Lower lobe of right lung (tissue), 2 donors: ENCODE measurements around the gene TSPAN8. TPM values are rescaled to one million over a fixed set of nuclear protein-coding genes. Genes with fewer than 3 reads are reported as not detected.
"Not testable (repeated sequence)": the region's sequence is repeated elsewhere in the genome, so short reads cannot be mapped to it uniquely, and the experiment has no call there.

Experiments
- ATAC-seq, 2 donors: fragments of 200-7000 bp; cut with Tn5 transposase; one replicate each; pipeline ENCODE4 v1.9.1; 2020 to 2022; ENCODE audit warnings: mild to moderate bottlenecking in 2 of 2, moderate library complexity in 2 of 2
- DNase-seq: peaks from one replicate; pipeline ENCODE4 v3.0.0-alpha.2; 2020
- H3K27ac ChIP-seq: fragments of 200-600 bp; one replicate; pipeline ENCODE4 v1.8.0; 2022
- H3K27me3 ChIP-seq: fragments of 200-600 bp; one replicate; pipeline ENCODE4 v1.8.0; 2022; ENCODE audit warnings: low read depth
- H3K36me3 ChIP-seq: fragments of 200-600 bp; one replicate; pipeline ENCODE4 v1.8.0; 2022; ENCODE audit warnings: mild to moderate bottlenecking
- H3K4me1 ChIP-seq: fragments of 200-600 bp; one replicate; pipeline ENCODE4 v1.8.0; 2022
- H3K4me3 ChIP-seq: fragments of 200-600 bp; one replicate; pipeline ENCODE4 v1.8.0; 2022; ENCODE audit warnings: mild to moderate bottlenecking
- H3K9me3 ChIP-seq: fragments of 200-600 bp; one replicate; pipeline ENCODE4 v1.8.0; 2022
- intact Hi-C: fragments of 100-400 bp; cut with DNase I; formaldehyde crosslinking; loops from one replicate; pipeline ENCODE4 v1.11.0; 2022
- total RNA-seq: library from RNA; stranded (reverse); fragmentation: NEBNext Ultra II Directional; extraction: Animal tissue kit (Norgen Biotek cat#: 25700); gene quantifications from one replicate; pipeline ENCODE4 v1.2.1, GENCODE V29; 2021
- TF ChIP-seq, protein P1 (sequence below): fragments of 200-600 bp; IDR thresholded peaks from one replicate; pipeline ENCODE4 v1.8.0; 2022; ENCODE audit warnings: antibody characterized with exemption, mild to moderate bottlenecking
- donor health status: DM: no; HTN: yes; CAD: no; lungs with severe emphysema.

Gene TSPAN8
- total RNA-seq, 1 donor from 2014 or later: 15.3 TPM

DNA sequence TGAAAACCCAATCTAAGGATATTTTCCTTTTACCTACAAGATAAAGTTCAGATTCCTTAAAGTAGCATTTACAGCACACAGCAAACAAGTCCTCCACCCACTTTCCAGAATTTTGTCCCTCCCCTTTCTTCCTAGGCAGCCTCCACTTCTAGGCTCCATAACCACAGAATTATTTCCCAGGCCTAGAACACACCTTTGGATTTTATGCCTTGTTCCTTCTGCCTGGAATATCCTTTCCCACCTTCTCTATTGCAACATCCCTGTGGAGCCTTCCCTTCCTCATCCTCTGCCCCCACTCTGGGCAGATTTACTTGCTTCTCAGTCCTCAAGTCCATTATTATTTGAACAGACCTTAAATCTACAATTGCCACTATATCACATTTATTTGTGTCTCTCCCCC lies 2.1 kb upstream of the TSPAN8 start:
- DNase-seq (no peak), ATAC-seq (no peak)
- H3K36me3 ChIP-seq: no peaks in the 10 kb centered on the region
- no peaks in the 10 kb centered on the region for H3K27me3 ChIP-seq
- no peak overlapping the region for H3K4me3 ChIP-seq
- H3K4me1 ChIP-seq: peaks cover 24% of the 10 kb centered on the region
- intact Hi-C loops: no loop called here
- TF ChIP-seq, protein P1, sequence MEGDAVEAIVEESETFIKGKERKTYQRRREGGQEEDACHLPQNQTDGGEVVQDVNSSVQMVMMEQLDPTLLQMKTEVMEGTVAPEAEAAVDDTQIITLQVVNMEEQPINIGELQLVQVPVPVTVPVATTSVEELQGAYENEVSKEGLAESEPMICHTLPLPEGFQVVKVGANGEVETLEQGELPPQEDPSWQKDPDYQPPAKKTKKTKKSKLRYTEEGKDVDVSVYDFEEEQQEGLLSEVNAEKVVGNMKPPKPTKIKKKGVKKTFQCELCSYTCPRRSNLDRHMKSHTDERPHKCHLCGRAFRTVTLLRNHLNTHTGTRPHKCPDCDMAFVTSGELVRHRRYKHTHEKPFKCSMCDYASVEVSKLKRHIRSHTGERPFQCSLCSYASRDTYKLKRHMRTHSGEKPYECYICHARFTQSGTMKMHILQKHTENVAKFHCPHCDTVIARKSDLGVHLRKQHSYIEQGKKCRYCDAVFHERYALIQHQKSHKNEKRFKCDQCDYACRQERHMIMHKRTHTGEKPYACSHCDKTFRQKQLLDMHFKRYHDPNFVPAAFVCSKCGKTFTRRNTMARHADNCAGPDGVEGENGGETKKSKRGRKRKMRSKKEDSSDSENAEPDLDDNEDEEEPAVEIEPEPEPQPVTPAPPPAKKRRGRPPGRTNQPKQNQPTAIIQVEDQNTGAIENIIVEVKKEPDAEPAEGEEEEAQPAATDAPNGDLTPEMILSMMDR: no peak
- H3K27ac ChIP-seq: no peak overlapping the region
- H3K9me3 ChIP-seq: no peaks in the 10 kb centered on the region

DNA sequence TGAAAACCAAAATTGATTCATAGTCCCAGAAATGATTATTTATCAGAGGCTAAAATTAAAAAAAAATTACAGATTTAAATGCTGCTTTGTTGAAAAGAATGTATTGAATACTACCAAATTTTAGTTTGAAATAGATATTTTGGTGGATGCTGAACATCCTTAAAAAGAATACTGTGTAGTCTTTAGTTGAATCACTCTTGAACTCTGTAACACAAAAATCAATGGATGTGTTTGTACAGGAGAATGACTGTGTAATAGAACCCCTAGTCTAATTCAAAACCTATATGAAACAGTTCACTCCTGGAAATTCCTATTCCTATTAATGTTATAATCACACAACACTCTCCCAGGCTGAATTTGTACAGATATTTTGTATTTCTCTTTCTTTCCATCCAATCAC lies 1.5 kb upstream of the TSPAN8 start:
- intact Hi-C loops: no loop called here

DNA sequence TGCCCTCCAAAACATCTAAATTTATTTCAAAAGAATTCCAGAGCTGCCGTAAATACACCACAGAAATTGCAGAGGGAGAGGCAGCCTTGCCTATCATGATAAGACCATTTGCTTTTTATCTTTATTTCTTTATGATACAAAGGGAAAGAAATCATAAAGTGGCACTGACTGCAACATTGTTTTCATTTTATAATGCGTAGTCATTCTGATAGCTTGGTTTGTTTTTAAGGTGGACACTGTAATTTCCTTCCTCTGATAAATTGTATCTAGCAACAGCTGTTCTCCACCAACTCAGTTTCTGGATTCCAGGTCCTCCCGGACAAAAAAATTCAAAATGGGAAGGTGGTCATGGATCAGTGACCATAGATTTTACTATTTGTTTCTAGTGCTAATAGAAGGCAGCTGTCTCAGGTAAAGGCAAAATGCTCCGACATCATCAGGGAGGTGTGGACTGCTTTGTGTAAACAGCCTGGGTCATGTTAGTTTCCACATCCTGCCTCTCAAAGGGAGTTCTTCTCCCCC lies 623 bp upstream of the TSPAN8 start:
- ATAC-seq (peak in 1 of 2 donors; percentile 37), DNase-seq (no peak)
- Histone ChIP-seq H3K27ac (peak overlapping the region; percentile 42), H3K4me1 (peaks cover 15% of the 10 kb centered on the region), H3K27me3 (no peaks in the 10 kb centered on the region), H3K4me3 (peak overlapping the region; percentile 27), H3K36me3 (no peaks in the 10 kb centered on the region), H3K9me3 (no peaks in the 10 kb centered on the region)
- TF ChIP-seq, protein P1: no peak
- intact Hi-C loops: no loop called here

More for the DNA sequence above, 1.5 kb upstream of the TSPAN8 start:
- ATAC-seq (no peak), DNase-seq (no peak)
- TF ChIP-seq, protein P1: no peak
- Histone ChIP-seq H3K27me3 (no peaks in the 10 kb centered on the region), H3K4me1 (peaks cover 22% of the 10 kb centered on the region), H3K27ac (no peak overlapping the region), H3K36me3 (no peaks in the 10 kb centered on the region), H3K4me3 (no peak overlapping the region), H3K9me3 (no peaks in the 10 kb centered on the region)

DNA sequence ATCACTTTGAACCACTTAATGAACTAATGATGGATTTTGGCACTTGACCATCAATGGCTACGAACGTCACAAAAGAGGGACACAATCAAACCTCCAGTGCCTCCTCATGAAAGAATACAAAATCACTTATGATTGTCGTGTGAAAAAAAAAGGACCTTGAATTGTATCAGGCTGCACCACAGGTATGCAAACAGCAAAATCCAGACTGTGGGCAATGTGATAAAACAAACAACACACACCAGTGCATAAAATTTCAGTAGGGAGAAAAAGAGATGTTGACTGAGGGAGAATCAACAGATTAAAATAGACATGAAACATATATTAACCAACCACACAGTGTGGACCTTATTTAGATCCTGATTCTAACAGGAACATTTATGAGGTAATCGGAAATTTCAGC lies 2.6 kb downstream of the TSPAN8 start:
- TF ChIP-seq, protein P1: no peak
- Histone ChIP-seq H3K27ac (no peak overlapping the region), H3K9me3 (no peaks in the 10 kb centered on the region), H3K36me3 (no peaks in the 10 kb centered on the region), H3K4me1 (peaks cover 15% of the 10 kb centered on the region), H3K4me3 (no peak overlapping the region), H3K27me3 (no peaks in the 10 kb centered on the region)
- intact Hi-C loops: no loop called here
- ATAC-seq (no peak), DNase-seq (no peak)

DNA sequence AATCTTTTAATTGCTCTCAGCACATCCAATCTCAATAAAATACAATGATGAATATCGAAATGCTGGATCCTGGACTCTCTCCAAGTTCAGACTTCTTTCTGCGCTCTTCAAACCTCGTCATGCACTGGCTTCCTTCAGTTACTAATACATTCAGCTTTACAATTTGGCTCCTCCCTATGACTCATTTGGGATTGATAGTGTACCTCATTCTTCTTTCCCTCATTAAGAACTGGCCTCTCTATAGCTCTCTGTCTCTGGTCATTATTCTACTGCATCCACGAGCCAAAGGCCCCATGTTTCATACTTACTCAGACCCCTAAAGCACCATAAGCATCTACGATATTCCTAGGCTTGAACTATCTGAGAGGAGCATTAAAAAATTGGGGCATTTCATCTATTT lies 4.9 kb downstream of the TSPAN8 start:
- no peaks in the 10 kb centered on the region for H3K4me1 ChIP-seq
- no peak overlapping the region for H3K27ac ChIP-seq
- TF ChIP-seq, protein P1: no peak
- DNase-seq: no peak
- H3K9me3 ChIP-seq: no peaks in the 10 kb centered on the region
- no peaks in the 10 kb centered on the region for H3K36me3 ChIP-seq
- intact Hi-C loops: no loop called here
- ATAC-seq: no peak
- no peaks in the 10 kb centered on the region for H3K27me3 ChIP-seq
- H3K4me3 ChIP-seq: no peak overlapping the region

DNA sequence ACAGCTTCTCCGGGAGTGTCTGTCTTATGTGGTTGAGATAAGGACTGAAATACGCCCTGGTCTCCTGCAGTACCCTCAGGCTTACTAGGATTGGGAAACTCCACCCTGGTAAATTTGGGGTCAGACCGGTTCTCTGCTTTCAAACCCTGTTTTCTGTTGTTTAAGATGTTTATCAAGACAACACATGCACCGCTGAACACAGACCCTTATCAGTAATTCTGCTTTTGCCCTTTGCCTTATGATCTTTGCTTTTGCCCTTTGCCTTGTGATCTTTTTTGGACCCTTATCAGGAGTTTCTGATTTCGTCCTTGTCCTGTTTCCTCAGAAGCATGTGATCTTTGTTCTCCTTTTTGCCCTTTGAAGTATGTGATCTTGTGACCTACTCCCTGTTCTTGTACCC lies 7.8 kb downstream of the TSPAN8 start:
- H3K27me3 ChIP-seq, H3K9me3 ChIP-seq, DNase-seq, H3K36me3 ChIP-seq, ATAC-seq, intact Hi-C loops, H3K4me3 ChIP-seq, H3K27ac ChIP-seq, H3K4me1 ChIP-seq: not testable (repeated sequence)
